Activated CD8-positive, alpha-beta memory T cell treated with anti-CD3 and anti-CD28 coated beads, Interleukin-2, amount 50 U/mL, for 24 hours (primary cell): ENCODE measurements around the gene TSEN2.
"Not testable (repeated sequence)": the region's sequence is repeated elsewhere in the genome, so short reads cannot be mapped to it uniquely, and the experiment has no call there.

Source experiments
- DNase-seq: peaks from one replicate; pipeline ENCODE4 v3.0.0-alpha.2; 2020; ENCODE audit errors: extremely low read depth

Gene TSEN2

GRCh38 chr3:12503126-12503957 is 19.1 kb downstream of the TSEN2 start:
- no peak for DNase-seq

GRCh38 chr3:12506201-12506709 is 22.0 kb downstream of the TSEN2 start:
- DNase-seq = no peak

- no peak for DNase-seq
Measured at GRCh38 chr3:12507591-12508281, 23.5 kb downstream of the TSEN2 start.

- no peak for DNase-seq
Measured at GRCh38 chr3:12508291-12508700, 24.0 kb downstream of the TSEN2 start.

GRCh38 chr3:12509466-12509865 is 25.2 kb downstream of the TSEN2 start:
- DNase-seq = no peak

GRCh38 chr3:12512534-12513118 is 28.3 kb downstream of the TSEN2 start:
- DNase-seq = no peak

- no peak for DNase-seq
Measured at GRCh38 chr3:12513694-12514446, 29.6 kb downstream of the TSEN2 start.

GRCh38 chr3:12515631-12516030 is 31.4 kb downstream of the TSEN2 start:
- no peak for DNase-seq

GRCh38 chr3:12516873-12517272 is 32.6 kb downstream of the TSEN2 start:
- no peak for DNase-seq

GRCh38 chr3:12518261-12519028 is 34.2 kb downstream of the TSEN2 start:
- no peak for DNase-seq

- no peak for DNase-seq
Measured at GRCh38 chr3:12521010-12521409, 36.7 kb downstream of the TSEN2 start.

GRCh38 chr3:12522721-12523120 is 38.4 kb downstream of the TSEN2 start:
- no peak for DNase-seq

GRCh38 chr3:12527757-12528143 is 43.5 kb downstream of the TSEN2 start:
- DNase-seq = no peak

GRCh38 chr3:12532182-12532581 is 47.9 kb downstream of the TSEN2 start:
- no peak for DNase-seq

GRCh38 chr3:12536423-12536822 is 52.1 kb downstream of the TSEN2 start:
- DNase-seq = no peak

- no peak for DNase-seq
Measured at GRCh38 chr3:12541625-12542024, 57.3 kb downstream of the TSEN2 start.

- not testable (repeated sequence) for DNase-seq
Measured at GRCh38 chr3:12543497-12543896, 59.2 kb downstream of the TSEN2 start.

GRCh38 chr3:12544652-12545472 is 60.6 kb downstream of the TSEN2 start:
- no peak for DNase-seq

- no peak for DNase-seq
Measured at GRCh38 chr3:12545473-12545791, 61.2 kb downstream of the TSEN2 start, which contains the start of gene MKRN2OS. Gene MKRN2OS, minus strand, starts transcription at chr3:12545499. Its CDS starts 35 bp downstream, at chr3:12545464.
